ENCODE data around the gene EXOSC10. TPM values are rescaled to one million over a fixed set of nuclear protein-coding genes. Genes with fewer than 3 reads are reported as not detected.

EXOSC10 gene
- total RNA-seq, 6 donors from 2014 or later = 45.2 to 173 (median 55.9) TPM

GRCh38 chr1:11134898-11135266 lies 35.2 kb upstream of the EXOSC10 start:
- Histone ChIP-seq H3K36me3 (peaks cover 16 to 91% (median 69%) of the 10 kb centered on the region in 4 donors), H3K27ac (no peak overlapping the region), H3K4me3 (no peak overlapping the region), H3K27me3 (no peaks in the 10 kb centered on the region), H3K9me3 (no peaks in the 10 kb centered on the region), H3K4me1 (no peaks in the 10 kb centered on the region)
- TF ChIP-seq POLR2AphosphoS5 (IDR thresholded peaks at IDR 0.05) (no peak), EP300 (IDR thresholded peaks at IDR 0.05) (no peak)
- WGBS, 2 donors = 87 to 94% methylated on average over 5 of the region's 5 CpGs
- no peak for DNase-seq
- ATAC-seq (ENCODE audit: low FRiP score in 2 of 2) = no peak

DNA sequence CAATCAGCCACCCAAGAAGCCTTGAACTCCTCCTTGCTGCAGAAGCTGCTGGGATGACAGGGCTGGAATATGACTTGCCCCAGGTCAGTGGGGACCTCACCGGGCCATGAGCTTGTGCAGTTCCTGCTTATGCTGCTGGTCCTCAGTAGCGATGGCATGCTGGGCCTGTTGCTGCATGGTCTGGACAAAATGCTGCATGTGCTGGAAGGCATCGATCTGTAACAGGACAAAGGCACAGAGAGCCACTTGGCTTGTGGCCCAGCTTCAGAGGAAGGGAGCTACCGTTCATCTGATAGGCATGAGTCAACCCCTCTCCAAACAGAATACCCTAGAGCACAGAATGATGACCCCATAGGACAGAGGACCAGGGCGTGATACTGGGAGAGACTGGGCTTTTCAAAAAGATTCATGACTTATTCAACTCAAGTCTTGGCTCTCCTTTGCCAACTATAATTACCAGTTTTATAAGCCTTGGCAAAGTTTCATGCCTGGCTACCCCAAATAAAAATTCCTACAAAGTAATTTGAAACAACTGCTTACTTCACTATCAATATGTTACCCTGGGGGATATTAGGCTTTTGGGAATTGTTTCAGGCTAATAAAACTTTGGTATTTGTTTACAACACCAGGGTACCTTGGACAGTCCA lies 34.7 kb upstream of the EXOSC10 start:
- H3K27ac ChIP-seq = no peak overlapping the region
- H3K9me3 ChIP-seq = no peaks in the 10 kb centered on the region
- DNase-seq (no peak), ATAC-seq (ENCODE audit: low FRiP score in 2 of 2) (no peak)
- no peaks in the 10 kb centered on the region for H3K27me3 ChIP-seq
- TF ChIP-seq EP300 (IDR thresholded peaks at IDR 0.05) (no peak), POLR2A (IDR thresholded peaks at IDR 0.05) (no peak), CTCF (IDR thresholded peaks at IDR 0.05) (no peak)
- no peaks in the 10 kb centered on the region for H3K4me1 ChIP-seq
- peaks cover 19 to 91% (median 70%) of the 10 kb centered on the region in 4 donors for H3K36me3 ChIP-seq
- WGBS, 2 donors = 66 to 86% methylated on average over 5 of the region's 5 CpGs
- H3K4me3 ChIP-seq = no peak overlapping the region

DNA sequence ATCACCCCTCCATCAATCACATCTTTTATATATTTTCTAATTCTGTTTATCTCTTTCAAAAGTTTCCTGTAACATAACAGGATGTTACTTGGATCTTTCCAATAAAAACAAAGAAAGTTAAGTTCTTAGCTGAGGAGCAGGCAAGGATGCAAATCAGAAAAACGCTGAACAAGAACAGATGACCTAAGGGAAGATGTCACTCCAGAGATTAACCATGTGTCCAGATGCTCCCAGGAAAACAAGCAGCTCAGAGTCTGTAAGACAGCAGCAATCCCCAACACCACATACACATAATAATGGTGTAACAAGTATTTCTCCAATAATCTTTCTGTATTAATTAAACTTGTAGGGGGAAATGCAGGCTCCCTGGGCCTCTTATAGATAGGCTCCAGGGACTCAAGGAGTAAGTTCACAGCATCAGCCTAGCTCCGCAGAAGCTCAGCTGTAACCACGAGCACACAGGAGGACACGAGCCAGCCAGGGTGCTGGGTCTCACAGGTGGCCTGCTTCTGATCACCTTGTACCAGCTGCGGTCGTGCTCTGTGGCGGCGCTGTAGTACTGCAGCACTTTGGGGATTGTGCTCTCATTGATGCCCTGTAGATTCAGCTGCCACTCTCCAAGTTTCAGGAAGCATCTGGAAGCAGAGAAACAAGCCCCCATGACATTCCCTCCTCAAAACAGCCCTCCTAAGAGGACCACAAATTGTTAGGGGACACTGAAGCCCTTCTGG lies 33.1 kb upstream of the EXOSC10 start:
- ATAC-seq (ENCODE audit: low FRiP score in 2 of 2) (no peak), DNase-seq (peak in 1 of 2 donors; percentile 24)
- WGBS, 2 donors = 70 to 91% methylated on average over 4 to 8 of the region's 8 CpGs
- H3K4me1 ChIP-seq = no peaks in the 10 kb centered on the region
- H3K27ac ChIP-seq = no peak overlapping the region
- no peaks in the 10 kb centered on the region for H3K27me3 ChIP-seq
- TF ChIP-seq POLR2A (IDR thresholded peaks at IDR 0.05) (no peak), CTCF (IDR thresholded peaks at IDR 0.05) (no peak), EP300 (IDR thresholded peaks at IDR 0.05) (no peak), POLR2AphosphoS5 (IDR thresholded peaks at IDR 0.05) (no peak)
- peaks cover 34 to 91% (median 71%) of the 10 kb centered on the region in 4 donors for H3K36me3 ChIP-seq
- H3K4me3 ChIP-seq = no peak overlapping the region
- H3K9me3 ChIP-seq = no peaks in the 10 kb centered on the region

DNA sequence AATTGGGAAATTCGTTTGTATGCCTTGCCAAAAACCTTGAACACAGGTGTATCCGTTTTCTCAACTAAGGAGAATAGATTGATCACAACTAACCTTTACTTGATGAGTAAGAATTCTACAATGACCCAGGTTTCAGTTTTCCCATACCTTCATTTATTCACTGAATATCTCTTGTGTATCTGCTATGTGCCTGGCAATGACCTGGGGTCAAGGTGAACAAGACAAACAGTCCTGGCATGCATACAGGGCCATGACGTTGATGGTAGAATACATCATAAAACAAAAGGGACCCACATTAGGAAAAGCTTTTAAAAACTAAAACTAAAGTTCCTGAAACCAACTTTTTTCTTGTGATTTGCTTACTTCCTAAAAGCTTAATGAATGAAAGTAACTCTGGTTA lies 32.1 kb upstream of the EXOSC10 start:
- 81 to 85% methylated on average over 3 of the region's 3 CpGs for WGBS, 2 donors
- H3K9me3 ChIP-seq = no peaks in the 10 kb centered on the region
- ATAC-seq (ENCODE audit: low FRiP score in 2 of 2) (no peak), DNase-seq (no peak)
- no peak overlapping the region for H3K27ac ChIP-seq
- no peaks in the 10 kb centered on the region for H3K4me1 ChIP-seq
- H3K36me3 ChIP-seq = peaks cover 42 to 91% (median 74%) of the 10 kb centered on the region in 4 donors
- TF ChIP-seq CTCF (IDR thresholded peaks at IDR 0.05) (no peak), POLR2A (IDR thresholded peaks at IDR 0.05) (no peak), POLR2AphosphoS5 (IDR thresholded peaks at IDR 0.05) (no peak), EP300 (IDR thresholded peaks at IDR 0.05) (no peak)
- H3K4me3 ChIP-seq = no peak overlapping the region
- H3K27me3 ChIP-seq = no peaks in the 10 kb centered on the region

DNA sequence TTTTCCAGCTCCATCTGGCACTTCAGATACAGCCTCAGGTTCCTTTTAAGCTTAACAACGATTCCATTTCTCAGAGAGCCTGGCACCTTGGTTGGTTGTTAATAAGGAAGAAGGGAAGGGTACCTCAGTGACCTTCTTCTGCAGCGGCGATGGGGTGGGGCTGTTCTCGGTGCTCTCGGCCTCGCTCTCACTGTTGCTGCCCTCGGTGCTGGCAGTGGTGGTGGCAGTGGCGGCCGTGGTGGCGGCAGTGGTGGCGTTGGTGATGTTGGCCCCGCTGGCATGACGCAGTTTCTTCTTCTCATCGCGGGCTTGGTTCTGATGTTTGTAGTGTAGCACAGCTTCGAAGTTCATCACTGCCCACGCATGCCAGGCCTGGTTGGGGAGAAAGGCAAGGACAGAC lies 30.7 kb upstream of the EXOSC10 start:
- H3K36me3 ChIP-seq = peaks cover 46 to 97% (median 78%) of the 10 kb centered on the region in 4 donors
- DNase-seq (peak in 1 of 2 donors; percentile 56), ATAC-seq (ENCODE audit: low FRiP score in 2 of 2) (no peak)
- no peaks in the 10 kb centered on the region for H3K27me3 ChIP-seq
- no peaks in the 10 kb centered on the region for H3K4me1 ChIP-seq
- H3K4me3 ChIP-seq = no peak overlapping the region
- no peak overlapping the region for H3K27ac ChIP-seq
- TF ChIP-seq POLR2AphosphoS5 (IDR thresholded peaks at IDR 0.05) (no peak), EP300 (IDR thresholded peaks at IDR 0.05) (no peak), CTCF (IDR thresholded peaks at IDR 0.05) (no peak), POLR2A (IDR thresholded peaks at IDR 0.05) (no peak)
- H3K9me3 ChIP-seq = no peaks in the 10 kb centered on the region
- WGBS, 2 donors = 92 to 97% methylated on average over 17 of the region's 17 CpGs
